DMS53 (cell line): ENCODE measurements around the gene MYO1F.
"Not testable (repeated sequence)": the region's sequence is repeated elsewhere in the genome, so short reads cannot be mapped to it uniquely, and the experiment has no call there.

Source experiments
- DNase-seq: peaks from one replicate; lab custom pipeline; 2025; lab: John Stamatoyannopoulos, UW

Gene MYO1F

DNA sequence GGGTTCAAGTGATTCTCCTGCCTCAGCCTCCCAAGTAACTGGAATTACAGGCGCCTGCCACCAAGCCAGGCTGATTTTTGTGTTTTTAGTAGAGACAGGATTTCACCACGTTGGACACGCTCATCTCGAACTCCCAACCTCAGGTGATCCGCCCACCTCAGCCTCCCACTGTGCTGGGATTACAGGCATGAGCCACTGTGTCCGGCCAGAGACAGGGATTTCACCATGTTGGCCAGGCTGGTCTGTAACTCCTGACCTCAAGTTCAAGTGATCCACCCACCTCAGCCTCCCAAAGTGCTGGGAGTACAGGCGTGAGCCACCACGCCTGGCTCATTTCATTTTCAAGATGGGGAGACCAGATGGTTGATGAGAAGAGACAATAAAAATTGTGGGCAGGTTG lies 12.4 kb downstream of the MYO1F start:
- not testable (repeated sequence) for DNase-seq

DNA sequence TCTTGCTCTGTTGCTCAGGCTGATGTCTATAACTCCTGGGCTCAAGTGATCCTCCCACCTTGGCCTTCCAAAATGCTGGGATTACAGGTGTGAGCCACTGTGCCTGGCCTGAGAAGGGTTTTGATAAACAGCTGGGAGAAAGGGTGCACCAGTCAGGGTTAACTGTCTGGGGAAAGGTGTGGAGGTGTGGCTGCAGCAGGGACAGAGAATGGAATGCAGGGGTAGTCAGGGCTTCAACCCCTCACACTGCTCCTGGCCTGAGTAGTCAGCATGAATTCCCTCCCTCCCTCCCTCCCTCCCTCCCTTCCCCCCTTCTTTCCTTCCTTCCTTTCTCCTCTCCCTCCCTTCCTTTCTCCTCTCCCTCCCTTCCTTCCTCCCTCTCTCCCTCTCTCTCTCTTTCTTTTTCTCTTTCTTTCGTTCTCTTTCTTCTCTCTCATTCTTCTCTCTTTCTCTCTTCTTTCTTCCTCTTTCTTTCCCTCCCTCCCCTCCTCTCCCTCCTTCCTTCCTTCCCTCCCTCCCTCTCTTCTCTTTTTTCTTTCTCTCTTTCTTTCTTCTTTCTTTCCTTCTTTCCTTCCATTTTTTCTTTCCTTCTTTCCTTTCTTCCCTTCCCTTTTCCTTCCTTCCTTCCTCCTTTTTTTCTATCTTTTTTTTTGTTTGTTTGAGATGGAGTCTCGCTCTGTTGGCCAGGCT lies 16.0 kb downstream of the MYO1F start:
- DNase-seq, result no peak

DNA sequence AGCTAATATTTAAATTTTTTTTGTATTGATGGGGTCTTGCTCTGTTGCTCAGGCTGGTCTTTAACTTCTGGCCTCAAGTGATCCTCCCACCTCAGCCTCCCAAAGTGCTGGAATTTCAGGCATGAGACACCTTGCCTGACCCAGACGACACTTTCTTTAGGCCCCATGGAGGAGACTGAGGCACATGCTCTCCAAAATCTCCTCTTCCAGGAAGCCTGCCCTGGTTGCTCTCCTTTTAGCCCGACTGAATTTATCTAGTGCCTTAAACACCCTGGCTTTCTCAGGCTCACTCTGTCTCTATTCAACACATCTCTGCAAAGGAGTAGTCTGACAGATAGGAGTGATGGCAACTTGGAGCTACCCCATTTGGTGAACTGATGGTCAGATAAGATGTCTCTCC lies 18.9 kb downstream of the MYO1F start:
- DNase-seq, result no peak

DNA sequence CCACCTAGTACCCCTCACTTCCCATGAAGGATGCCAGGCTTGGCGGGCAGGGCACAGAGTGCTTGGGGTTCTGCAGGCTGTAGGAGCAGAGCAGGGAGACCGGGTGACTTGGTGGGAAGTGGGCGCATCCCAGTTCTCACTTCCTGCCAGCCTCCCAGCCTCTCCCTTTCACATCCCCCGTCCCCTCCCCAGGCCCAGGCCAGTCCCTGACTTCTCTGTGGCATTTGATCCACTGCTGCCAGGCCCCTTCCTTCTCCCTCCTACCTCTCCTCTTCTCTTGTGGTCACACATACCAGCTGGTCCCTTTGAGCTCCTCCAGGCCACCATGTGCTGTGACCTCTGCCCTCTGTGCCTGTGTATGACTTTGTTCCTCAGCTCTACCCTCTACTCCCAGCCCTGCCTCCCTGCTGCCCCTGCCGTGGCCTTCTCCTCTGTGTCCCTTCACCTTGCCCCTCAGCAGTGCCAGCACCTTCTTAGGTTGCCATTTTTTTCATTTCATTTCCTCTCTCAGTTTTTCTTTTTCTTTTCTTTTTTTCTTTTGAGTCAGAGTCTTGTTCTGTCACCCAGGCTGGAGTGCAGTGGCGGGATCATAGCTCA lies 19.5 kb downstream of the MYO1F start:
- no peak for DNase-seq

DNA sequence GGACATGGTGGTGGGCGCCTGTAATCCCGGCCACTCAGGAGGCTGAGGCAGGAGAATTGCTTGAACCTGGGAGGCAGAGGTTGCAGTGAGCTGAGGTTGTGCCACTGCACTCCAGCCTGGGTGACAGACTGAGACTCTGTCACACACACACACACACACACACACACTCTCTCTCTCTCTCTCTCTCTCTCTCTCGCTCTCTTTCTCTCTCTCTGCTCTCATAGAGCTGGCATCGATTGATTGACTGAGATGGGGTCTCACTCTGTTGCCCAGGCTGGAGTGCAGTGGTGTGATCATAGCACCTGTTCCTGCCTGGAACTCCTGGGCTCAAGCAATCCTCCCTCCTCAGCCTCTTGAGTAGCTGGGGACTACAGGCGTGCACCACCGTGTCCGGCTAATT lies 23.5 kb downstream of the MYO1F start:
- not testable (repeated sequence) for DNase-seq

DNA sequence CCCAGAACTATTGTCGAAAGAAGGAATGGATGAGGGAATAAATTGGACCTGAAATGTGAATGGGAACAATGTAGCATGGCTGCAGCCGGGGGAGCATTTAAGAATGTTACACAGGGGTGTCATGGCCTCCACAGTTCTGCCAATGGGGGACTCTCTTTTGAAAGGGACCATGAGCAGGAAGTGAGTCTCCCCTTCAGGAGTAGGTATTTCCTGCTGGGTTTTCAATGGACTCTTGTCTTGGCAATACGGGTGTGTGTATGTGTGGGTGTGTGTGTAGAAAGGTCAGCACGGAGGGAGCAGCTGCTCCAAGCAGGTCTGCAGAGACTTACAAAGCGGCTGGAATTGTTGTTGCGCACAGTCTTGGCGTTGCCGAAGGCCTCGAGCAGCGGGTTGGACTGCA lies 24.4 kb downstream of the MYO1F start:
- peak; percentile 28 for DNase-seq

DNA sequence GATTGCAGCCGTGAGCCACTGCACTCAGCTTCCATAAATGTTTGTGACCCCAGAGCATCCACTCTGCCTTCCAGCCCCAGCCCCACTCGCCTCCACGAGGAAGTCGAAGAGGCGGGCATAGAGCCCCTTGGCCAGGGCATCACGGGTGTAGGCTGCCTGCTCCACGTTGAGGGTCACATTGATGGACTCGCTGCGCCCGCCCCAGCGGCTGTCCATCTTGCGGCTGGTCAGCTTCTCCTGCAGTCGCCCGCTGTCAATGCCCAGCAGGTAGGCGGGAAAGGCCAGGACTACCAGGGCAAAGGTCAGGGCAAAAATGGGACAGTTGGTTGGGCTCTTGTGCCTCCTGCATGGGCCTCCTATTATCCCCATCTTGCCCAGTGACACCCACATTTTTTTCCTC lies 27.2 kb downstream of the MYO1F start:
- no peak for DNase-seq

DNA sequence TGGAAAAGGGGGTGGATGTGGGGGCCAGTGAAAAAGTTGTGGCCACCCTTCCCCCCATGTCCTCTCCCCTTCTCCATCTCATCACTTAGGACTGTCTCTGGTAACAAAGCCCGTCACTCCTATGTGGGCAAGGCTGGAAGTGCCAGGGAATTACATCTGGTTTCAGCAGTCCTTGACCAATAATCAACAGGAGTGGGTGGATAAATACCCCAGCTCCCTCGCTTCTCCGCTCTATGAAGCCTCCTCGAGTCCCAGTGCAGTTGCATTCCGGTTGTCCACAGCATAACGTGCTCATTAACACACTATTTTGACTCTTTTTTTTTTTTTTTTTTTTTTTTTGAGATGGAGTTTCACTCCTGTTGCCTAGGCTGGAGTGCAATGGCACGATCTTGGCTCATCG lies 31.5 kb downstream of the MYO1F start:
- DNase-seq, result no peak

DNA sequence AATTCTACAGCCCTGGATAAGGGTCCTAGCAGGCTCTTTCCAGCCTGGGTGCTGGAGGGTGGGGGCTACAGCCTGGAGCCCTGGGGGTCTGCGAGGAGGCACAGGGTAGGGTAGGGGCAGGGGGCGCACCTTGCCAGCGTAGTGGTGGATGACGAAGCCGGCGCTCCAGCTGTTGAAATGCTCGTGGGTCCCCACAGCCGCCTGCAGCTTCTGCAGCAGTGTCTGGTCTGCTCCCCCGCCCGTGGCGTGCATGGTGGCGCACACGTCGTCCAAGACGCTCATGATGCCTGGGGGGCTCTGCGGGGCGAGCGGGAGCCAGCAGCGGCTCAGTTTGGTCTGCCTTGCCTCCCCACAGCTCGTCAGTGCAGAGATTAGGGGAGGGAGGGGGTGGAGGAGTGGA lies 33.1 kb downstream of the MYO1F start:
- no peak for DNase-seq

DNA sequence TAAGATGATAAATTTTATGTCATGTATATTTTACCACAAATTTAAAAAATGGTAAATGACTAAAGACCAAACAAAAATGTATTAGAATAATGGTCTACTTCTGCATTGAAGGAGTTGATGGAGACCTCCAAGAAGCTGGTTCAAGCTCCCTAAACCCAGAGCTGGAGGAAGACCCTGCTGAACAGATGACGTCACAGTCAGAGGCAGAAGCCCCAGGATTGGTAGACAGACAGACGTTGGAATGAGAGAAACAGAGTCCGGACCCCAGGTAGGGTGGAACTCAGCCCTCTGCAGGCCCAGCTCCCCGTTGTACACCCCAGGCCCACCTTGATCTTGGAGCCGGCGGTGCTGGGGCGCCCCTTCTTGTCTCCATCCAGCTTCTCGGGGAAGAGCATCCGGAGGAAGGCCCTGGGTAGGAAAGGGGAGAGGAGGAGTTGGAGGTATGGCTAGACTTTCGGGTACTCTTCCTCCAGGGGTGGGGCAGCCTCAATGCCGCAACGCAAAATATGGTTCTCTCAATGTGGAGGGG lies 37.6 kb downstream of the MYO1F start:
- no peak for DNase-seq

DNA sequence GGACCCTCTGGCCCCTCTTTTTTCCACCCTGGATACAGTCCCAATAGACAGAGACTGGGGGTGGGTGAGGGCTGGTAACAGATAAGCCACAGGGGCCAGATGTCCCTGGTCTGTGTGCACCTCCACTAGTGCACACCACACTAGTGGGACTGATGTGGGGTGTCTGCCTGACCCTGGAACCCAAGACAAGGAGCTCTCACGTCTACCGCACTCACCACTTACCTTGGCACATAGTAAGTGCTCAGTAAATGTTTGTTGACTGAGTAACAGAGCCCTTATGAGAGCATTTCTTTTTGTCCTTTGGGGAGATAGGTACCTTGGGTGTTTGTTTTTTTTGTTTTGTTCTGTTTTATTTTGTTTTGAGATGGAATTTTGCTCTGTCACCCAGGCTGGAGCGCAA lies 40.1 kb downstream of the MYO1F start:
- no peak for DNase-seq

DNA sequence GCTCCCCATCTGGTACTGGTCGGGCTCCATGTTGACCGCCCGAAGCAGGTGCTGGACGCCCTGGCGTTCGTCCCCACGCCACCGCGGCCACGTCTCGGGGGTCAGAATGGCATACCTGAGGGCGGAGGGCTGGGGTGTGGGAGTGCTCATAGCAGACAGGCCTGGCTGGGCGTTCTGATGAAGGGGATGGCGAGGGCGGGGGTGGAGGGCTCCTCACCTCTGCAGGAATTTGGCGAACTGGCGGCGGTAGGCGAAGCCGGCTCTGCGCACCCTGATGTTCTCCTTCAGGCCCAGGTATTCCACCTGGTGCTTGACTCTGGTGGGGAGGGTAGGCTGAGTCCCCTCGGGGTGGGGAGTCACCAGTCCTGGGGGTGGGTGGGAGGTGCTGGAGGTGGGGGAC lies 41.0 kb downstream of the MYO1F start:
- no peak for DNase-seq

DNA sequence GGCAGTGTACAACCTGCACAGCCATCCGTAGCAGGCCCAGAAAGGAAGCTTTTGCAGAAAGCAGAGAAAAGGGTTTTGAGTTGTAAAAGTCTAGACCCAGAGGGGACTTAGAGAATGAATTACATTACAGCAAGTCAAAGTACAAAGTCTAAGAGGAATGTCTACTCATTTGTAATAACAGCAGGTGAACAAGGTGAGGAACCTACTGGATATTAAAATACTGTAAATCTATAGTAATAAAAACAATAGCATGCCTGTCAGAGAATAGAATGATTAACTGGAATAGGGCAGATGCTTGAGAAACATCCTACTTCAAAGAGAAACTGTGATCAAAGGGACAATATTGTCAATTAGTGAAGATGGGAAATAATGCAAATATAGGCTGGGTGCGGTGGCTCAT lies 45.0 kb downstream of the MYO1F start:
- no peak for DNase-seq

DNA sequence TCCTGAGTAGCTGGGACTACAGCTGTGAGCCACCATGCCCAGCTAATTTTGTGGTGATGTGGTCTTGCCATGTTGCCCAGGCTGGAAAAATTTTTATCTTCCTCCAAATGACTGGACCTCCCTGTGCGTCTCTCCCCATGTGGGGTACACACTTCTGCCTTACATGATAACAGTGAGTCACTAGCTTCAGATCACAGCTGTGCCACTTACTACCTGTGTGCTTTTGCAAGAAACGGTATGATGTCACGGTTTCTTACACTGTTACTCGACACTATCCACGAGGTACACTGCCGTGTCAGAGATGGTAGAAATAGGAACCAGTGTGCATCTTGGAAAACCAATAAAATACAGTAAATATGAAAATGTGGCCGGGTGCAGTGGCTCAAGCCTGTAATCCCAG lies 45.8 kb downstream of the MYO1F start:
- no peak for DNase-seq

DNA sequence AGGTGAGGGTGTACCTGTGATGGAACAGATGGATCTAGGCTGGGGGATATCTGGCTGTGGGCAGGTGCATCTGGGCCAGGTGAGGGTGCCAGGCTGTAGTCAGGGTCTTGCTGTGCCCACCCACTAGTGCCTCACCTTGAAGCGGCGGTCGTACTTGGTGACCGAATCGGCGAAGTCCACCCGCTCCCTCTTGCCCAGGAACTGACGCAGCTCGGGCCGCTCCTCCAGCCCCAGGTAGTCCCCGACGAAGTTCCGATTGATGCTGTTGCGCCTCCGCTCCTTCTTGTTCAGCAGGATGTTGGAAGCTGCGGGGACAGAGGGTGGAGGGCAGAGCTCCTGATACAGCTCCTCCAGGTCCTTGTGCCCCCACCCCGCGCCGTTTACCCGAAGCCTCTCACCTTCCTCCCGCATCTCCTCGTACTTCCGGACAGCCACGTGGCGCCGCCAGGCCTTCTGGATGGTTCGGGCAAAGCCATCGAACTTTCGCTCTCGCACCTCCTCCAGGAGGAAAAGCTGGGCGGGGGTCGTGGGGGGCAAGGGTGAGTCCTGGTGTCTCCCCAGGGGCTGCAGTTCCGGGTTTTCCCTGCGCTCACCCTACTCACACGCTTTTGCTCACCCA lies 47.1 kb downstream of the MYO1F start:
- no peak for DNase-seq

DNA sequence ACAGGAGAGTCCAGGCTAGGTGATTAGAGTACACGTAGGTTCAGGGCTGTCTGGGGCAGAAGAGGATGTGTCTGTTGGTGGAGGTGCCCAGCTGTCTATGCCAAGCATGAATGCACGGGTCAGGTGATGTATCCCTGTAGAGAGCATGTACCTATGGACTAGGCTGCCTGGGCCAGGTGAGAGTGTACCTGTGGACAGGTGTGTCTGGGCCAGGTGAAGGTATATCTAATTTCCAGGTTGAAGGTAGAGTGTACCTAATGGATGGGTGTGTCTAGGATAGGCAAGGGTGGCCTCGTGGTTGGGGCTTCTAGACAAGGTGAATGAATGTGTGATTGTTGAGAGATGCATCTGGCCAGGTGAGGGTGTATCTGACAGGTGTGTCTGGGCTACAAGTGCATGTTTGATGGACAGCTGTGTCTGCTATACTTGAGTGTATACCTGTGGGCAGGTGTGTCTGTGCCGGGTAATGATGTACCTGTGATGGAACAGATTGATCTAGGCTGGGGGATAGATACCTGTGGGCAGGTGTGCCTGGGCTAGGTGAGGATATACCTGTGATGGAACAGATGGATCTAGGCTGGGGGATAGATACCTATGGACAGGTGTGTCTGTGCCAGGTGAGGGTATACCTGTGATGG lies 47.8 kb downstream of the MYO1F start:
- no peak for DNase-seq

DNA sequence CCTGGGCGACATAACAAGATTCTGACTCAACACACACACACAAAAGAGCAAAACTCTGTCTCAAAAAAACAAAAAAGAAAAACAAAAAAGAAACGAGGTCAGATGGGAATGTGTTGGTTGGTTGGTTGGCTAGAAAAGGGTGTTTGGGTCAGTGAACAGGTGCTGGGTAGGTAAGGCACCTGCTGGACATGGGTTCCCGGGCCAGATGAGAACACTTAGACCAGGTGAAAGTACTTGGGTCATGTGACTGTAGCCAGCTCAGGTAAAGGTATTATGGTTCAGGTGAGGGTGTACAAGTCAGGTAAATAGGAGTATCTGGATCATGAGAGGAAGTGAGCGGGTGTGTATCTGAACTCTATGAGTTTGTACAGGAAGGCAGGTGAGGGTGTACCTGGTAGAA lies 48.7 kb downstream of the MYO1F start:
- DNase-seq, result no peak

DNA sequence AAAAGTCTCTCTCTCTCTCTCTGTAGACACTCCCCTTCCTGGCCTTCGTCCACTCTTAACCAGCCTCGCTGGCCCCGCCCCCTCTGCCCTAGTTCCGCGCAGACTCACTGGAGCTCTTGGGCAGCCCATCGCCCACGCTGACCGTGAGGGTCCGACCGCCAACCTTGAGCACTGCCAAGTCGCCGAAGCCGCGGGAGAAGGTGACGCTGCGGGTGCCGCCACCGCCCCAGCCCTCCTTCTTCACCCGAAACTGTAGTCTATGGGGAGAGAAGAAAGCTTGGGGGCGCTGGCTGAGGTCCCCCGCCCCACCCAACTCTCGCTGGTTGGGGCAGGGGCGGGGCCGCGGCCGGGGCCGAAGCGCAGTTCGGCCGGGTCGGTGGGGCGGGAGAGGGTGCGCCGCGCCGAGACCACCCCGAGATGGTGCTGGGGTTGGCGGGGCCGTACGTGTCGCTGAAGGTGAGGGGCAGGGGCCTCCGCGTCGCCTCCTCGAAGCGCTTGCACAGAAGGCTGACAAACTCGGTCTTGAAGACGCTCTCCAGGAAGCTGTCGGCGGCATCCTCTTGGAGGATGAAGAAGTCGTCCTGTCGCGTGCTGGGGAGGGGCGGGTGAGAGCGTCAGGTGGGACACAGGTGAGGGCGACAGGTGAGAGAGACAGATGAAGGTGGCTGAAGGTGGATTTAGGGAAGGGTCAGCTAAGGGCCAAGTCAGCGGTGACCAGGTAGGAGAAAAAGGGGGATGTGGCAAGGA lies 50.7 kb downstream of the MYO1F start:
- DNase-seq, result no peak

DNA sequence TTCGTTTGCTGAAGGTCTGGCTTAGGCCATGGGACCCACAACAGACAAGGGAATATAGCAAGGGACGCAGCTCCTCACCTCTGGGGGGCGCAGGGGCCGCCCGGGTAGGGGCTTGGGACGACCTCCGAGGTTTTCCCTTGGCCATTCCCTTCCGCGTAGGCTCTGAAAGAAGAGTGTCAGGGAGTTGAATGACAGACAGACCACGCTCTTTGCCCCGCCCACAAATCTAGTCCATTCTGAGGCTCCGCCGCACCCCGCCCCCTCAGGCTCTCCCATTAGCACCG lies 51.9 kb downstream of the MYO1F start:
- no peak for DNase-seq

DNA sequence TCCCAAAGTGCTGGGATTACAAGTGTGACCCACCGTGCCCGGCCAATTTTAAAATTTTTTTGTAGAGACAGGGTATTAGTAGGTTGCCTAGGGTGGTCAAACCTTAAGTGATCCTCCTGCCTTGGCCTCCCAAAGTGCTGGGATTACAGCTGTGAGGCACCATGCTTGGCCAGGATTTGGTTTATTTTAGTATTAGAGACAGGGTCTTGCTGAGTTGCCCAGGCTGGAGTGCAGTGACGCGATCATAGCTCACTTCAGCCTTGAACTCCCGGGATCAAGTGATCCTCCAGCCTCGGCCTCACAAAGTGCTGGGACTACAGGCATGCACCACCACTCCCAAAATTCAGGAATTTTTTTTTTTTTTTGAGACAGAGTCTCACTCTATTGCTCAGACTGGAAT lies 57.9 kb downstream of the MYO1F start:
- DNase-seq, result no peak

DNA sequence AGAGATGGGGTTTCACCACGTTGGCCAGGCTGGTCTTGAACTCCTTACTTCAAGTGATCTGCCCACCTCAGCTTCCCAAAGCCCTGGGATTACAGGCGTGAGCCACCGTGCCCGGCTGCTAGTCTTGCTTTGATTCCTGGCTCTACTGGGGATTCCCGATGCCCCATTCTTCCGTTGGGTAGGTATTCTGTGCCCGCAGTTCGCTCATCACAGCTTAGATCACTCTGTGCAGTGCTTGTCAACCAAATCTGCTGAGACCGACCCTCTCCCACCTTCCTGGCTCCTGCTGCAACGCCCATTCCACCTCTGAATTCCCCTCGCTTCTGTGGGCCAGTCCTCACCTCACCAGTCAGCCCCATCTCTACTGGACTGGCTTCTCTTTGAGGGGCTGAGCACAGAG lies 58.7 kb downstream of the MYO1F start:
- no peak for DNase-seq
